Activated CD4-positive, alpha-beta T cell treated with anti-CD3 and anti-CD28 coated beads for 36 hours (primary cell): Measurements from ENCODE around the gene TNFRSF18. TPM values are rescaled to one million over a fixed set of nuclear protein-coding genes. Genes with fewer than 3 reads are reported as not detected.

Experiments used
- ATAC-seq: fragments of 200-7000 bp; cut with Tn5 transposase; one replicate; pipeline ENCODE4 v1.10.0; 2021; ENCODE audit warnings: mild to moderate bottlenecking, moderate library complexity
- CTCF ChIA-PET: fragments of 350-600 bp; sonication (Branson Sonifier 250); formaldehyde crosslinking; loops from one replicate; lab custom pipeline; 2021; ENCODE audit warnings: antibody characterized with exemption; lab: Charles Lee
- POLR2A ChIA-PET: fragments of 350-600 bp; sonication (Branson Sonifier 250); formaldehyde crosslinking; loops from one replicate; lab custom pipeline; 2021; ENCODE audit warnings: antibody characterized with exemption, inconsistent platforms; lab: Charles Lee
- DNase-seq: peaks from one replicate; pipeline ENCODE4 v3.0.0-alpha.2; 2020
- H3K27ac Mint-ChIP-seq: one replicate; pipeline ENCODE4 v1.8.0; 2021; ENCODE audit warnings: mixed read lengths
- H3K27me3 Mint-ChIP-seq: one replicate; pipeline ENCODE4 v1.8.0; 2021; ENCODE audit warnings: mixed read lengths
- H3K36me3 Mint-ChIP-seq: one replicate; pipeline ENCODE4 v1.8.0; 2021; ENCODE audit warnings: low read depth, mixed read lengths
- H3K4me1 Mint-ChIP-seq: one replicate; pipeline ENCODE4 v1.8.0; 2021; ENCODE audit warnings: mixed read lengths
- H3K4me3 Mint-ChIP-seq: one replicate; pipeline ENCODE4 v1.8.0; 2021; ENCODE audit warnings: mild to moderate bottlenecking, moderate library complexity, mixed read lengths
- H3K9me3 Mint-ChIP-seq: one replicate; pipeline ENCODE4 v1.8.0; 2021; ENCODE audit warnings: low read depth, mixed read lengths
- intact Hi-C, 2 experiments: fragments of 100-400 bp; cut with DNase I in 1 of 2; cut with micrococcal nuclease in 1 of 2; formaldehyde crosslinking; loops; one replicate each; pipeline versions ENCODE4 v1.14.2 to v1.15.1; 2022 to 2024; cut with DNase I, micrococcal nuclease
- total RNA-seq, 2 experiments: library from RNA; stranded (reverse); gene quantifications; one replicate each; pipeline ENCODE4 v1.2.3, GENCODE V29; 2021

TNFRSF18 gene
- total RNA-seq, 2 experiments from 2014 or later: 95.0 to 164 TPM

- ChIA-PET POLR2A (no interaction called here), CTCF (no interaction called here)
- Mint-ChIP-seq H3K36me3 (no peaks in the 10 kb centered on the region), H3K4me3 (no peak overlapping the region), H3K9me3 (no peaks in the 10 kb centered on the region), H3K4me1 (peaks cover 22% of the 10 kb centered on the region), H3K27me3 (peaks cover 6% of the 10 kb centered on the region), H3K27ac (no peak overlapping the region)
- intact Hi-C loops: no loop called here
- ATAC-seq: no peak
- no peak for DNase-seq
Observed at GRCh38 chr1:1170215-1171091, 35.9 kb downstream of the TNFRSF18 start.

GRCh38 chr1:1169429-1170214, 36.8 kb downstream of the TNFRSF18 start:
- POLR2A ChIA-PET: no interaction called here
- Mint-ChIP-seq H3K4me1 (peaks cover 21% of the 10 kb centered on the region), H3K4me3 (no peak overlapping the region), H3K36me3 (no peaks in the 10 kb centered on the region), H3K9me3 (no peaks in the 10 kb centered on the region), H3K27me3 (peaks cover 6% of the 10 kb centered on the region), H3K27ac (no peak overlapping the region)
- intact Hi-C loops: no loop called here
- ATAC-seq (no peak), DNase-seq (no peak)
- CTCF ChIA-PET: interaction anchor here (0.6 kb wide), 1 partner anchor 52 kb away, joined by 3 read pairs; no protein-coding TSS in a partner anchor

GRCh38 chr1:1168451-1169411, 37.7 kb downstream of the TNFRSF18 start:
- H3K27me3 Mint-ChIP-seq: peaks cover 6% of the 10 kb centered on the region
- CTCF ChIA-PET: interaction anchor here (0.6 kb wide), 1 partner anchor 53 kb away, joined by 3 read pairs; no protein-coding TSS in a partner anchor
- no peaks in the 10 kb centered on the region for H3K36me3 Mint-ChIP-seq
- peaks cover 15% of the 10 kb centered on the region for H3K4me1 Mint-ChIP-seq
- H3K9me3 Mint-ChIP-seq: no peaks in the 10 kb centered on the region
- H3K4me3 Mint-ChIP-seq: no peak overlapping the region
- H3K27ac Mint-ChIP-seq: no peak overlapping the region
- intact Hi-C loops: no loop called here
- POLR2A ChIA-PET: no interaction called here
- no peak for ATAC-seq
- DNase-seq: no peak

- Mint-ChIP-seq H3K4me1 (peaks cover 12% of the 10 kb centered on the region), H3K9me3 (no peaks in the 10 kb centered on the region), H3K4me3 (no peak overlapping the region), H3K27ac (no peak overlapping the region), H3K27me3 (peaks cover 6% of the 10 kb centered on the region), H3K36me3 (no peaks in the 10 kb centered on the region)
- no peak for DNase-seq
- no peak for ATAC-seq
- intact Hi-C loops: no loop called here
- ChIA-PET CTCF (interaction anchor here (1.1 kb wide), 1 partner anchor 45 kb away, joined by 3 read pairs; no protein-coding TSS in a partner anchor), POLR2A (no interaction called here)
Observed at GRCh38 chr1:1167841-1168450, 38.4 kb downstream of the TNFRSF18 start.

GRCh38 chr1:1167398-1167821, 39.0 kb downstream of the TNFRSF18 start:
- Mint-ChIP-seq H3K36me3 (no peaks in the 10 kb centered on the region), H3K27me3 (peaks cover 6% of the 10 kb centered on the region), H3K4me3 (no peak overlapping the region), H3K4me1 (peaks cover 9% of the 10 kb centered on the region), H3K9me3 (no peaks in the 10 kb centered on the region), H3K27ac (no peak overlapping the region)
- CTCF ChIA-PET: interaction anchor here (1.1 kb wide), 1 partner anchor 45 kb away, joined by 3 read pairs; no protein-coding TSS in a partner anchor
- DNase-seq (no peak), ATAC-seq (no peak)
- POLR2A ChIA-PET: no interaction called here
- intact Hi-C loops: no loop called here

- Mint-ChIP-seq H3K27ac (no peak overlapping the region), H3K36me3 (no peaks in the 10 kb centered on the region), H3K4me3 (no peak overlapping the region), H3K27me3 (peaks cover 6% of the 10 kb centered on the region), H3K4me1 (peaks cover 3% of the 10 kb centered on the region), H3K9me3 (no peaks in the 10 kb centered on the region)
- CTCF ChIA-PET: interaction anchor here (1.1 kb wide), 1 partner anchor 44 kb away, joined by 3 read pairs; no protein-coding TSS in a partner anchor
- POLR2A ChIA-PET: no interaction called here
- DNase-seq: no peak
- intact Hi-C loops: no loop called here
- ATAC-seq: no peak
Observed at GRCh38 chr1:1166642-1167397, 39.6 kb downstream of the TNFRSF18 start.

- H3K36me3 Mint-ChIP-seq: no peaks in the 10 kb centered on the region
- H3K27me3 Mint-ChIP-seq: peaks cover 6% of the 10 kb centered on the region
- H3K4me1 Mint-ChIP-seq: peaks cover 3% of the 10 kb centered on the region
- no peak for DNase-seq
- intact Hi-C loops: no loop called here
- no peak for ATAC-seq
- H3K27ac Mint-ChIP-seq: no peak overlapping the region
- ChIA-PET POLR2A (no interaction called here), CTCF (interaction anchor here (1.0 kb wide), 1 partner anchor 15 kb away, joined by 3 read pairs; no protein-coding TSS in a partner anchor)
- no peaks in the 10 kb centered on the region for H3K9me3 Mint-ChIP-seq
- H3K4me3 Mint-ChIP-seq: no peak overlapping the region
Observed at GRCh38 chr1:1165900-1166421, 40.4 kb downstream of the TNFRSF18 start.

GRCh38 chr1:1165485-1165884, 40.9 kb downstream of the TNFRSF18 start:
- H3K4me3 Mint-ChIP-seq: no peak overlapping the region
- intact Hi-C loops: no loop called here
- H3K4me1 Mint-ChIP-seq: peaks cover 3% of the 10 kb centered on the region
- ATAC-seq (no peak), DNase-seq (no peak)
- ChIA-PET CTCF (interaction anchor here (1.0 kb wide), 1 partner anchor 15 kb away, joined by 3 read pairs; no protein-coding TSS in a partner anchor), POLR2A (no interaction called here)
- peaks cover 6% of the 10 kb centered on the region for H3K27me3 Mint-ChIP-seq
- no peaks in the 10 kb centered on the region for H3K9me3 Mint-ChIP-seq
- H3K36me3 Mint-ChIP-seq: no peaks in the 10 kb centered on the region
- H3K27ac Mint-ChIP-seq: peak overlapping the region; percentile 42

- Mint-ChIP-seq H3K9me3 (no peaks in the 10 kb centered on the region), H3K27ac (no peak overlapping the region), H3K27me3 (peaks cover 3% of the 10 kb centered on the region), H3K36me3 (no peaks in the 10 kb centered on the region), H3K4me3 (no peak overlapping the region), H3K4me1 (no peaks in the 10 kb centered on the region)
- intact Hi-C loops: no loop called here
- ChIA-PET CTCF (interaction anchor here (1.0 kb wide), 1 partner anchor 16 kb away, joined by 3 read pairs; no protein-coding TSS in a partner anchor), POLR2A (interaction anchor here (0.6 kb wide), 1 partner anchor 106 kb away, joined by 3 read pairs; no protein-coding TSS in a partner anchor)
- ATAC-seq: no peak
- DNase-seq: no peak
Observed at GRCh38 chr1:1164701-1165451, 41.5 kb downstream of the TNFRSF18 start.
